ENCODE measurements around the gene PAPSS1. TPM values are rescaled to one million over a fixed set of nuclear protein-coding genes. Genes with fewer than 3 reads are reported as not detected.

Gene PAPSS1
- polyA plus RNA-seq, 1 of the 3 experiments (the other 2 are of a cell fraction): 70.1 TPM

DNA sequence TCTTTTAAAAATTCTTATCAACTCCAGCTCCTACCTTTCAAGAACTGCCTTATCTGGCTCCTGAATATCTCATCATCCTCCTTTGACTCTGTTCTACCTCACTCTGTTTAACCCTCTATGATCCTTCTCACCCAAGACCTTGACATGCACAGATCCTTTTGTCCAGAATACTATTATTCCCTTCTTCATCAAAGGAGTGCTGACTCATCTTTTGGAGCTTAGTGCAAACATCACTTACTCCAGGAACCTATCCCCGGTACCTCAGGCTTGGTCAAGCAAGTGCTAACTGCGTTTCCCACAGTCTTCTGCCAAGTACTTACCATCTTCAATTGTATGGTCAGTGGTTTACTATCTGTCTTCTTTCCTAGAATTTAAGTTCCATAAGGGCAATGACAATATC is 96.0 kb downstream of the PAPSS1 start:
- H3K9me2 ChIP-seq: 0 out of 2 replicates have a peak, but pooled peaks cover 3% of the 10 kb centered on the region
- no peak for TF ChIP-seq NFIC (IDR thresholded peaks at IDR 0.05; ENCODE audit: borderline replicate concordance)
- no peak for TF ChIP-seq GATA2 (CRISPR knock-in tag; IDR thresholded peaks at IDR 0.05)
- TF ChIP-seq, protein P1, sequence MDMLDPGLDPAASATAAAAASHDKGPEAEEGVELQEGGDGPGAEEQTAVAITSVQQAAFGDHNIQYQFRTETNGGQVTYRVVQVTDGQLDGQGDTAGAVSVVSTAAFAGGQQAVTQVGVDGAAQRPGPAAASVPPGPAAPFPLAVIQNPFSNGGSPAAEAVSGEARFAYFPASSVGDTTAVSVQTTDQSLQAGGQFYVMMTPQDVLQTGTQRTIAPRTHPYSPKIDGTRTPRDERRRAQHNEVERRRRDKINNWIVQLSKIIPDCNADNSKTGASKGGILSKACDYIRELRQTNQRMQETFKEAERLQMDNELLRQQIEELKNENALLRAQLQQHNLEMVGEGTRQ (IDR thresholded peaks at IDR 0.05; ENCODE audit: borderline replicate concordance, low read depth, low read length): no peak
- no peak for TF ChIP-seq YY1 (IDR thresholded peaks at IDR 0.05; ENCODE audit: low read depth)
- no peak for TF ChIP-seq EP300 (IDR thresholded peaks at IDR 0.05; ENCODE audit: borderline replicate concordance in 1 of 2, low read depth in 1 of 2, low read length in 1 of 2)
- no peak for TF ChIP-seq FOSL2 (IDR thresholded peaks at IDR 0.05; ENCODE audit: borderline replicate concordance, low read depth)
- TF ChIP-seq NRF1 (IDR thresholded peaks at IDR 0.05; ENCODE audit: low read depth, low read length): no peak
- no peak for TF ChIP-seq EZH2phosphoT487 (IDR thresholded peaks at IDR 0.05; ENCODE audit: borderline replicate concordance, low read depth)
- TF ChIP-seq, protein P2, sequence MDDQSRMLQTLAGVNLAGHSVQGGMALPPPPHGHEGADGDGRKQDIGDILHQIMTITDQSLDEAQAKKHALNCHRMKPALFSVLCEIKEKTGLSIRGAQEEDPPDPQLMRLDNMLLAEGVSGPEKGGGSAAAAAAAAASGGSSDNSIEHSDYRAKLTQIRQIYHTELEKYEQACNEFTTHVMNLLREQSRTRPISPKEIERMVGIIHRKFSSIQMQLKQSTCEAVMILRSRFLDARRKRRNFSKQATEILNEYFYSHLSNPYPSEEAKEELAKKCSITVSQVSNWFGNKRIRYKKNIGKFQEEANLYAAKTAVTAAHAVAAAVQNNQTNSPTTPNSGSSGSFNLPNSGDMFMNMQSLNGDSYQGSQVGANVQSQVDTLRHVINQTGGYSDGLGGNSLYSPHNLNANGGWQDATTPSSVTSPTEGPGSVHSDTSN (IDR thresholded peaks at IDR 0.05): no peak
- no peak for TF ChIP-seq TAF1 (IDR thresholded peaks at IDR 0.05; ENCODE audit: borderline replicate concordance, low read depth, low read length)
- peaks cover 7 to 13% of the 10 kb centered on the region in 2 experiments for H3K36me3 ChIP-seq (replicated peaks in 1 of 2; ENCODE audit: control insufficient read depth in 1 of 2, insufficient read depth in 2 of 2, low read length in 1 of 2)
- POLR2A ChIA-PET: no interaction called here
- H3F3A ChIP-seq (replicated peaks; ENCODE audit: insufficient read depth): peaks cover 3% of the 10 kb centered on the region
- no peak overlapping the region; a peak in 1 of 4 replicates for H3K4me3 ChIP-seq (ENCODE audit: low read depth in 2 of 2, low read length in 1 of 2)
- no peak overlapping the region for H3K4me2 ChIP-seq
- CTCF ChIA-PET: no interaction called here
- H3K9me3 ChIP-seq: no peaks in the 10 kb centered on the region; the same call in 1 of the 2 replicates
- no peak overlapping the region for H3K27ac ChIP-seq (ENCODE audit: low read depth in 2 of 2, low read length in 1 of 2)
- WGBS (ENCODE audit: low lambda C conversion rate): 91% methylated on average over 2 of the region's 2 CpGs
- no peak overlapping the region for H2AFZ ChIP-seq (ENCODE audit: low read depth)
- H3K9ac ChIP-seq: no peak overlapping the region
- H3K79me2 ChIP-seq (ENCODE audit: insufficient read depth): 0 out of 2 replicates have a peak, but pooled peaks cover 4% of the 10 kb centered on the region
- no peak for DNase-seq
- H3K27me3 ChIP-seq (ENCODE audit: insufficient read depth): no peaks in the 10 kb centered on the region
- peaks cover 0 to 11% of the 10 kb centered on the region in 2 experiments; a peak in 3 of 4 replicates for H3K4me1 ChIP-seq (ENCODE audit: control insufficient read depth in 1 of 2, insufficient read depth in 2 of 2, low read depth in 1 of 2, low read length in 1 of 2)
- H4K20me1 ChIP-seq (ENCODE audit: insufficient read depth): no peaks in the 10 kb centered on the region

DNA sequence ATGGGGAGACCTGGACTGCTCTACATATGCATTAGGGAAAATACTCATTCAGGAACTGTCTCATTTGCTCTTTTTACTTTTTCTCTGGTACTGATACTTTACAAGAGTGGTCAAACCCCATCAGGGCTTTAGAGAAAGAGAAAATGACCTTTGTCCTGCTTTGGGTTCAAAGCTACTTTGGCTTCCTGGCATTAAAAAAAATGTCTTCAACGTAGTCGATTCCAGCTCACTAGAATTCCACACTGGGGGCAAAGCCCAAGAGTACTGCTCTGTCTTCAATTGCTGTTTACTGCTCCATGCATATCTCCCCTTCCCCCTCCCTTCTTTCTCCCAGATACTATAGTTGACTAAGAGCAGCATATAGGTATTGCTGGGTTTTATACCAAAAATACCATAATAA is 98.0 kb downstream of the PAPSS1 start:
- H3K4me3 ChIP-seq (ENCODE audit: low read depth in 2 of 2, low read length in 1 of 2): no peak overlapping the region

More for the DNA sequence above, 98.0 kb downstream of the PAPSS1 start:
- DNase-seq: no peak
- ChIA-PET CTCF (no interaction called here), POLR2A (no interaction called here)
- Histone ChIP-seq H3F3A (replicated peaks; ENCODE audit: insufficient read depth) (peaks cover 3% of the 10 kb centered on the region), H3K36me3 (replicated peaks in 1 of 2; ENCODE audit: control insufficient read depth in 1 of 2, insufficient read depth in 2 of 2, low read length in 1 of 2) (peaks cover 7 to 16% of the 10 kb centered on the region in 2 experiments), H3K79me2 (ENCODE audit: insufficient read depth) (0 out of 2 replicates have a peak, but pooled peaks cover 4% of the 10 kb centered on the region), H3K4me1 (ENCODE audit: control insufficient read depth in 1 of 2, insufficient read depth in 2 of 2, low read depth in 1 of 2, low read length in 1 of 2) (peaks cover 0 to 19% of the 10 kb centered on the region in 2 experiments; a peak in 3 of 4 replicates), H3K9me3 (no peaks in the 10 kb centered on the region; the same call in 1 of the 2 replicates), H3K4me2 (no peak overlapping the region), H3K9me2 (no peaks in the 10 kb centered on the region), H3K27me3 (ENCODE audit: insufficient read depth) (no peaks in the 10 kb centered on the region), H3K9ac (no peak overlapping the region), H2AFZ (ENCODE audit: low read depth) (no peak overlapping the region), H3K27ac (ENCODE audit: low read depth in 2 of 2, low read length in 1 of 2) (no peak overlapping the region), H4K20me1 (ENCODE audit: insufficient read depth) (no peaks in the 10 kb centered on the region)
- 100% methylated on average over 2 of the region's 2 CpGs for WGBS (ENCODE audit: low lambda C conversion rate)
- no peak for TF ChIP-seq GABPA (IDR thresholded peaks at IDR 0.05; ENCODE audit: low read depth)
- TF ChIP-seq ELF1 (IDR thresholded peaks at IDR 0.05): no peak

Data from SK-N-SH (cell line).